Colonic mucosa (tissue), 4 donors: ENCODE results near the gene INVS. TPM values are rescaled to one million over a fixed set of nuclear protein-coding genes. Genes with fewer than 3 reads are reported as not detected.
"Not testable (repeated sequence)": the region's sequence is repeated elsewhere in the genome, so short reads cannot be mapped to it uniquely, and the experiment has no call there.

Source experiments
- DNase-seq: peaks from one replicate; pipeline ENCODE4 v3.0.0-alpha.2; 2020
- H3K27ac ChIP-seq: fragments of 200-600 bp; one replicate; pipeline ENCODE4 v1.8.0; 2021
- H3K27me3 ChIP-seq: fragments of 200-600 bp; one replicate; pipeline ENCODE4 v1.8.0; 2021
- H3K36me3 ChIP-seq: fragments of 200-600 bp; one replicate; pipeline ENCODE4 v1.8.0; 2021
- H3K4me1 ChIP-seq: fragments of 200-600 bp; one replicate; pipeline ENCODE4 v1.8.0; 2021; ENCODE audit warnings: mild to moderate bottlenecking
- H3K4me3 ChIP-seq: fragments of 200-600 bp; one replicate; pipeline ENCODE4 v1.8.0; 2021
- H3K9ac ChIP-seq, 2 donors: one replicate each; pipeline ENCODE4 v1.7.0; 2013; ENCODE audit warnings: control low read depth in 2 of 2, low read depth in 2 of 2, low read length in 2 of 2
- H3K9me3 ChIP-seq: fragments of 200-600 bp; one replicate; pipeline ENCODE4 v1.8.0; 2021
- intact Hi-C: fragments of 100-400 bp; cut with DNase I; formaldehyde crosslinking; loops from one replicate; pipeline ENCODE4 v1.14.1; 2022
- total RNA-seq, 2 donors: library from RNA; stranded (reverse); fragmentation: NEBNext Ultra II Directional in 1 of 2; extraction: Animal tissue kit (Norgen Biotek cat#: 25700) in 1 of 2; gene quantifications; one replicate each; pipeline ENCODE4 v1.2.1, GENCODE V29; 2021
- TF ChIP-seq, protein P1 (sequence below): fragments of 200-600 bp; IDR thresholded peaks from one replicate; pipeline ENCODE4 v1.8.0; 2022; ENCODE audit warnings: antibody characterized with exemption, mild to moderate bottlenecking
- donor health status: healthy.
- donor health status: DM: no; HTN: no; CAD: no.
- donor health status: DM: no; HTN: no; CAD: no.

INVS gene
- total RNA-seq, 2 donors from 2014 or later = 12.1 to 16.0 TPM

DNA sequence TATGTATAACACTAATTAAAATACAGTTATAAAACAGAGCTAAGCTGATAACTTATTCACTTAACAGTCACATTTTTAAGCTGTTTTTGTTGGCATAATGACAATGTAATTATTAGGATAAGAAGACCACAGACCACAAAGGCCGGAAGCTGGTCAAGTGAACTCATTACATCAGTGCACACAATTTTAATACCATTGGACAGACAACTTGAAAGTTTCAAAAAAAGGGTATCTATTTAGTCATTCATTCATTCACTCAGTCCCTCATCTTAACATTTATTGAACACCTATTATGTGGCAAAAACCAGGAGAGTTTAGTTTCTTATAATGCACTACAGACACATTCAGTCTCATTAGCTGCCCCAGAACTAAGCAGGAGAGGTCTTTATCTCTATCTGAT, 11.8 kb upstream of the INVS start:
- DNase-seq = no peak
- H3K9ac ChIP-seq = no peak overlapping the region
- no peaks in the 10 kb centered on the region for H3K36me3 ChIP-seq
- no peaks in the 10 kb centered on the region for H3K27me3 ChIP-seq
- H3K4me3 ChIP-seq = no peak overlapping the region
- no peak overlapping the region for H3K27ac ChIP-seq
- TF ChIP-seq, protein P1, sequence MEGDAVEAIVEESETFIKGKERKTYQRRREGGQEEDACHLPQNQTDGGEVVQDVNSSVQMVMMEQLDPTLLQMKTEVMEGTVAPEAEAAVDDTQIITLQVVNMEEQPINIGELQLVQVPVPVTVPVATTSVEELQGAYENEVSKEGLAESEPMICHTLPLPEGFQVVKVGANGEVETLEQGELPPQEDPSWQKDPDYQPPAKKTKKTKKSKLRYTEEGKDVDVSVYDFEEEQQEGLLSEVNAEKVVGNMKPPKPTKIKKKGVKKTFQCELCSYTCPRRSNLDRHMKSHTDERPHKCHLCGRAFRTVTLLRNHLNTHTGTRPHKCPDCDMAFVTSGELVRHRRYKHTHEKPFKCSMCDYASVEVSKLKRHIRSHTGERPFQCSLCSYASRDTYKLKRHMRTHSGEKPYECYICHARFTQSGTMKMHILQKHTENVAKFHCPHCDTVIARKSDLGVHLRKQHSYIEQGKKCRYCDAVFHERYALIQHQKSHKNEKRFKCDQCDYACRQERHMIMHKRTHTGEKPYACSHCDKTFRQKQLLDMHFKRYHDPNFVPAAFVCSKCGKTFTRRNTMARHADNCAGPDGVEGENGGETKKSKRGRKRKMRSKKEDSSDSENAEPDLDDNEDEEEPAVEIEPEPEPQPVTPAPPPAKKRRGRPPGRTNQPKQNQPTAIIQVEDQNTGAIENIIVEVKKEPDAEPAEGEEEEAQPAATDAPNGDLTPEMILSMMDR = no peak
- intact Hi-C loops = no loop called here
- no peaks in the 10 kb centered on the region for H3K9me3 ChIP-seq
- H3K4me1 ChIP-seq = no peaks in the 10 kb centered on the region

DNA sequence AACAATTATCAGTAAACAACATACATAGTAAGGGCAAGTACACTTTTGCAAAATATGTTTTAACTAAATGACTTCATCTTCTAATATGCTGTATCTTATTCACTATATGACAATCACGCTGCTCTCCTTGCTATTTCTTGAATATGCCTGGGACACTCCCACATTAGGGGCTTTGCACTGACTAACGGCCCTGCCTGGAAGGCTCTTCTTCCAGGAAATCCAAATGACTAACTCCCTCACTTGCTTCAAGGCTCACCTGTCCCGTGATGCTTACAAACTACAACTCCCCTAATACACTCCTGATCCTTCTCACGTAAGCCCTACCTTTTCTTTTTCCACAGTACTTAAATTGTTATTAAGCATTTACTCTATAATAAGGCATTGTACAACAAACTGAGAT, 10.8 kb upstream of the INVS start:
- no peaks in the 10 kb centered on the region for H3K4me1 ChIP-seq
- no peak for DNase-seq
- no peak overlapping the region for H3K27ac ChIP-seq
- TF ChIP-seq, protein P1 = no peak
- no peaks in the 10 kb centered on the region for H3K36me3 ChIP-seq
- H3K4me3 ChIP-seq = no peak overlapping the region
- intact Hi-C loops = no loop called here
- no peak overlapping the region for H3K9ac ChIP-seq
- H3K9me3 ChIP-seq = no peaks in the 10 kb centered on the region
- no peaks in the 10 kb centered on the region for H3K27me3 ChIP-seq

DNA sequence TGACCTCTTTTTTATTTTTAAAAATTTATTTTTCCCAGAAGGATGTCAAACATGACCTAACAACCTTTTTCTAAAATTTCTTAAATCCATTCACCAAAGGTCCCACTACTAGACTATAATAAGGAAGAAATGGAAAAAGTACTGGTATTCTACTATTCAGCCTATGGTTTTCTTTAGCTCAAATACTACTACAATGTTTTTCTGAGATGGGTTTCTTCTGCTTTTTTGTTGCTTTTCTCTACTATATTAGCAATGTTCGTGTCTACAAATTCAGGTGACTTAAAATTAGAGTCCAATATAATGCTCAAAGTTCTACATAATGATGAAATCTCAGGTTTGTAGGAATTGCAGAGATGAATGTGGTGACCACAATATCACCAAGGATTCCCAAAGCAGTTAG, 8.2 kb upstream of the INVS start:
- Histone ChIP-seq H3K9ac (no peak overlapping the region), H3K27me3 (no peaks in the 10 kb centered on the region), H3K4me1 (no peaks in the 10 kb centered on the region), H3K4me3 (no peak overlapping the region), H3K36me3 (no peaks in the 10 kb centered on the region), H3K9me3 (no peaks in the 10 kb centered on the region), H3K27ac (no peak overlapping the region)
- no peak for DNase-seq
- TF ChIP-seq, protein P1 = no peak
- intact Hi-C loops = no loop called here

DNA sequence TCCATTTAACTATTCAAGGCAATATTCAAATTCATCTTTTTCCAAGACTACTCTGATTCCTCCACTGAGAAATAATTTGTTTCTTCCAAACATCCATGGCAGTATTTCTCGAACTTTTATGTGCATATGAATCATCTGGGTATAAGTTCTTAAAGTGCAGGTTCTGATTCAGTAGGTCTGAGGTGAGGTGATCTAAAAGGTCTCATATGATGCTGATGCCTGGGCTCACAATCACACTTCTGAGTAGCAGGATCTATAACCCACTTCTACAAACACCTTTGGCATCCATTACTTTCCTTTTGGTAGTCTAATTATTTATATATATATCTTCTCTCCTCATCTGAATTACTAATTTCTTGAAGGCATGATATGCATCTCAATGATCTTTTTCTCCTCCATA, 7.4 kb upstream of the INVS start:
- H3K4me1 ChIP-seq = no peaks in the 10 kb centered on the region
- intact Hi-C loops = no loop called here
- no peaks in the 10 kb centered on the region for H3K36me3 ChIP-seq
- H3K9me3 ChIP-seq = no peaks in the 10 kb centered on the region
- TF ChIP-seq, protein P1 = no peak
- H3K27me3 ChIP-seq = no peaks in the 10 kb centered on the region
- H3K4me3 ChIP-seq = no peak overlapping the region
- no peak overlapping the region for H3K9ac ChIP-seq
- DNase-seq = no peak
- no peak overlapping the region for H3K27ac ChIP-seq

DNA sequence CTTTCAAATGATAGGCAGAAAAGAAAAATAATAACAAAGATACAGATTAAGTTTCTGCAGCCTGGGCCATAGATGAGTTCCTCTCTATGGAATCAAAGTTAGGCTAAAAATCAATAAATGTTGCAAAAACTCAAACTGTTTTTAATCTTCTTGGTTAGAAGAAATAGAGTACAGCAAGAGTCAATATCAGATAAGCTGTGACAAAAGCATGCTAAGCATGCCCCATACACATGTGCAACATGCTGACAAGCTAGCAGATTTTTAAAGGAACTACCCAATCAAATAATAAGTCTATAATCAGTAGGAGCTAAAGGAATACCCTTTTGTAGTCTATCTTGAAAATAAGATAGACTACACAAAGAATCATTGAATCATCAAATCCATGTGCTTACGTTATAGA, 7.0 kb upstream of the INVS start:
- intact Hi-C loops = no loop called here
- H3K36me3 ChIP-seq = no peaks in the 10 kb centered on the region
- DNase-seq = no peak
- H3K9me3 ChIP-seq = no peaks in the 10 kb centered on the region
- no peak overlapping the region for H3K9ac ChIP-seq
- H3K27me3 ChIP-seq = no peaks in the 10 kb centered on the region
- TF ChIP-seq, protein P1 = no peak
- H3K4me3 ChIP-seq = no peak overlapping the region
- no peaks in the 10 kb centered on the region for H3K4me1 ChIP-seq
- no peak overlapping the region for H3K27ac ChIP-seq

DNA sequence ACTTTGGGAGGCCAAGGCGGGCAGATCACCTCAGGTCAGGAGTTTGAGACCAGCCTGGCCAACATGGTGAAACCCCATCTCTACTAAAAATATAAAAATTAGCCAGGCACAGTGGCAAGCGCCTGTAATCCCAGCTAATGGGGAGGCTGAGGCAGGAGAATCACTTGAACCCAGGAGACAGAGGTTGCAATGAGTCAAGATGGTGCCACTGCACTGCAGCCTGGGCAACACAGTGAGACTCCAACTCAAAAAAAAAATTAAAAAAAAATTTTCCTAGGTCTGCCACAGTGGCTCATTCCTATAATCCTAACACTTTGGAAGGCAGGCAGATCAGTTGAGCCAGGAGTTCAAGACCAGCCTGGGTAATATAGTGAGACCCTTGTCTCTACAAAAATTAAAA, 4.6 kb upstream of the INVS start:
- H3K27me3 ChIP-seq, intact Hi-C loops, H3K9ac ChIP-seq, H3K27ac ChIP-seq, H3K4me3 ChIP-seq, DNase-seq, H3K4me1 ChIP-seq, H3K9me3 ChIP-seq, H3K36me3 ChIP-seq: not testable (repeated sequence)
